ENCODE results near the gene AMIGO3. TPM values are rescaled to one million over a fixed set of nuclear protein-coding genes. Genes with fewer than 3 reads are reported as not detected.

AMIGO3 gene
- total and polyA plus RNA-seq, 2 of the 8 experiments (the other 6 are each of a cell fraction or from before 2014, with no cell fraction given) = 1.6 to 8.8 TPM

DNA sequence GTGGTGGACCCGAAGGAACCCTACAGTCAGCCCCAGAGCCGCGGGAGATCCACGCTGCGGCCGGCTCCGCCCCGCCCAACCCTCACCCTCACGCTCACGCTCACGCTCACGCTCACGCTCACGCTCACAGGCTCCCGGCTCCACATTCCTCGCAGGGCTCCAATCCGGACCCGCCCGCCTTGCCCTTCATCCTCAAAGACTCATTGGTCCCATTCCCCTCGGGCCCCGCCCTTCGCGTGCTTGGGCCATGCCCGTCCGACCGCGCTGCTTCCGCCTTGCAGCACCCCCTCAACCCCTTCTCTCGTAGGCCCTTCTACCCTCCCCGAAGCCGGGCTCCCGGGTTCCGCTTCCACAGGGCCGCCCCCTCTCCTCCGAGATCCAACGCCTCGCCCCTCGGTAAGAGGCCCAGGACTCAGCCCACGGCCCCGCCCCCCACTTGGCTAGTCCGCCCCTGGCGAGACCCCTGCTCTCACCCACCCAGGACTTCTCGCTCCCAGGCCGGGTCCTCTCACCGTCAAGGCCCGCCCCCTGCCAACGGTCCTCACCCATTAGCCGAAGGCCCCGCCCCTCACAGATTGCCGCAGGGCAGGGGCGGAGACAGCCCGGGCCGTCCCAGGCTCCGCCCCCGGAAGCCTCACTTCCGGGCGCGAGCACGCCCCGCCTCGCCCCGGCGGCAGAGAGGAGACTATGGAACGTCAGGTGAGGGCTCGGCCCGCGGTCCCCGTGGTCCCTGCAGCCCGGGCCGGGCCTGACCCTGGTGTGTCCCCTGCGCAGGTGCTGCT lies 45.6 kb downstream of the AMIGO3 start, which contains the start of gene APEH (continued):
- TF ChIP-seq, protein P1, sequence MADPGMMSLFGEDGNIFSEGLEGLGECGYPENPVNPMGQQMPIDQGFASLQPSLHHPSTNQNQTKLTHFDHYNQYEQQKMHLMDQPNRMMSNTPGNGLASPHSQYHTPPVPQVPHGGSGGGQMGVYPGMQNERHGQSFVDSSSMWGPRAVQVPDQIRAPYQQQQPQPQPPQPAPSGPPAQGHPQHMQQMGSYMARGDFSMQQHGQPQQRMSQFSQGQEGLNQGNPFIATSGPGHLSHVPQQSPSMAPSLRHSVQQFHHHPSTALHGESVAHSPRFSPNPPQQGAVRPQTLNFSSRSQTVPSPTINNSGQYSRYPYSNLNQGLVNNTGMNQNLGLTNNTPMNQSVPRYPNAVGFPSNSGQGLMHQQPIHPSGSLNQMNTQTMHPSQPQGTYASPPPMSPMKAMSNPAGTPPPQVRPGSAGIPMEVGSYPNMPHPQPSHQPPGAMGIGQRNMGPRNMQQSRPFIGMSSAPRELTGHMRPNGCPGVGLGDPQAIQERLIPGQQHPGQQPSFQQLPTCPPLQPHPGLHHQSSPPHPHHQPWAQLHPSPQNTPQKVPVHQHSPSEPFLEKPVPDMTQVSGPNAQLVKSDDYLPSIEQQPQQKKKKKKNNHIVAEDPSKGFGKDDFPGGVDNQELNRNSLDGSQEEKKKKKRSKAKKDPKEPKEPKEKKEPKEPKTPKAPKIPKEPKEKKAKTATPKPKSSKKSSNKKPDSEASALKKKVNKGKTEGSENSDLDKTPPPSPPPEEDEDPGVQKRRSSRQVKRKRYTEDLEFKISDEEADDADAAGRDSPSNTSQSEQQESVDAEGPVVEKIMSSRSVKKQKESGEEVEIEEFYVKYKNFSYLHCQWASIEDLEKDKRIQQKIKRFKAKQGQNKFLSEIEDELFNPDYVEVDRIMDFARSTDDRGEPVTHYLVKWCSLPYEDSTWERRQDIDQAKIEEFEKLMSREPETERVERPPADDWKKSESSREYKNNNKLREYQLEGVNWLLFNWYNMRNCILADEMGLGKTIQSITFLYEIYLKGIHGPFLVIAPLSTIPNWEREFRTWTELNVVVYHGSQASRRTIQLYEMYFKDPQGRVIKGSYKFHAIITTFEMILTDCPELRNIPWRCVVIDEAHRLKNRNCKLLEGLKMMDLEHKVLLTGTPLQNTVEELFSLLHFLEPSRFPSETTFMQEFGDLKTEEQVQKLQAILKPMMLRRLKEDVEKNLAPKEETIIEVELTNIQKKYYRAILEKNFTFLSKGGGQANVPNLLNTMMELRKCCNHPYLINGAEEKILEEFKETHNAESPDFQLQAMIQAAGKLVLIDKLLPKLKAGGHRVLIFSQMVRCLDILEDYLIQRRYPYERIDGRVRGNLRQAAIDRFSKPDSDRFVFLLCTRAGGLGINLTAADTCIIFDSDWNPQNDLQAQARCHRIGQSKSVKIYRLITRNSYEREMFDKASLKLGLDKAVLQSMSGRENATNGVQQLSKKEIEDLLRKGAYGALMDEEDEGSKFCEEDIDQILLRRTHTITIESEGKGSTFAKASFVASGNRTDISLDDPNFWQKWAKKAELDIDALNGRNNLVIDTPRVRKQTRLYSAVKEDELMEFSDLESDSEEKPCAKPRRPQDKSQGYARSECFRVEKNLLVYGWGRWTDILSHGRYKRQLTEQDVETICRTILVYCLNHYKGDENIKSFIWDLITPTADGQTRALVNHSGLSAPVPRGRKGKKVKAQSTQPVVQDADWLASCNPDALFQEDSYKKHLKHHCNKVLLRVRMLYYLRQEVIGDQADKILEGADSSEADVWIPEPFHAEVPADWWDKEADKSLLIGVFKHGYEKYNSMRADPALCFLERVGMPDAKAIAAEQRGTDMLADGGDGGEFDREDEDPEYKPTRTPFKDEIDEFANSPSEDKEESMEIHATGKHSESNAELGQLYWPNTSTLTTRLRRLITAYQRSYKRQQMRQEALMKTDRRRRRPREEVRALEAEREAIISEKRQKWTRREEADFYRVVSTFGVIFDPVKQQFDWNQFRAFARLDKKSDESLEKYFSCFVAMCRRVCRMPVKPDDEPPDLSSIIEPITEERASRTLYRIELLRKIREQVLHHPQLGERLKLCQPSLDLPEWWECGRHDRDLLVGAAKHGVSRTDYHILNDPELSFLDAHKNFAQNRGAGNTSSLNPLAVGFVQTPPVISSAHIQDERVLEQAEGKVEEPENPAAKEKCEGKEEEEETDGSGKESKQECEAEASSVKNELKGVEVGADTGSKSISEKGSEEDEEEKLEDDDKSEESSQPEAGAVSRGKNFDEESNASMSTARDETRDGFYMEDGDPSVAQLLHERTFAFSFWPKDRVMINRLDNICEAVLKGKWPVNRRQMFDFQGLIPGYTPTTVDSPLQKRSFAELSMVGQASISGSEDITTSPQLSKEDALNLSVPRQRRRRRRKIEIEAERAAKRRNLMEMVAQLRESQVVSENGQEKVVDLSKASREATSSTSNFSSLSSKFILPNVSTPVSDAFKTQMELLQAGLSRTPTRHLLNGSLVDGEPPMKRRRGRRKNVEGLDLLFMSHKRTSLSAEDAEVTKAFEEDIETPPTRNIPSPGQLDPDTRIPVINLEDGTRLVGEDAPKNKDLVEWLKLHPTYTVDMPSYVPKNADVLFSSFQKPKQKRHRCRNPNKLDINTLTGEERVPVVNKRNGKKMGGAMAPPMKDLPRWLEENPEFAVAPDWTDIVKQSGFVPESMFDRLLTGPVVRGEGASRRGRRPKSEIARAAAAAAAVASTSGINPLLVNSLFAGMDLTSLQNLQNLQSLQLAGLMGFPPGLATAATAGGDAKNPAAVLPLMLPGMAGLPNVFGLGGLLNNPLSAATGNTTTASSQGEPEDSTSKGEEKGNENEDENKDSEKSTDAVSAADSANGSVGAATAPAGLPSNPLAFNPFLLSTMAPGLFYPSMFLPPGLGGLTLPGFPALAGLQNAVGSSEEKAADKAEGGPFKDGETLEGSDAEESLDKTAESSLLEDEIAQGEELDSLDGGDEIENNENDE (IDR thresholded peaks at IDR 0.05; ENCODE audit: insufficient replicate concordance, low read length) = no peak
